ENCODE results near the gene TMEM171. TPM values are rescaled to one million over a fixed set of nuclear protein-coding genes. Genes with fewer than 3 reads are reported as not detected.

The TMEM171 gene
- total and polyA plus RNA-seq, 2 donors (not counting 1 experiment from before 2014, with no cell fraction given) = not detected

GRCh38 chr5:73130811-73131210 is 10.4 kb downstream of the TMEM171 start:
- POLR2A ChIA-PET = no interaction called here
- ATAC-seq (ENCODE audit: low read depth) = no peak

DNA sequence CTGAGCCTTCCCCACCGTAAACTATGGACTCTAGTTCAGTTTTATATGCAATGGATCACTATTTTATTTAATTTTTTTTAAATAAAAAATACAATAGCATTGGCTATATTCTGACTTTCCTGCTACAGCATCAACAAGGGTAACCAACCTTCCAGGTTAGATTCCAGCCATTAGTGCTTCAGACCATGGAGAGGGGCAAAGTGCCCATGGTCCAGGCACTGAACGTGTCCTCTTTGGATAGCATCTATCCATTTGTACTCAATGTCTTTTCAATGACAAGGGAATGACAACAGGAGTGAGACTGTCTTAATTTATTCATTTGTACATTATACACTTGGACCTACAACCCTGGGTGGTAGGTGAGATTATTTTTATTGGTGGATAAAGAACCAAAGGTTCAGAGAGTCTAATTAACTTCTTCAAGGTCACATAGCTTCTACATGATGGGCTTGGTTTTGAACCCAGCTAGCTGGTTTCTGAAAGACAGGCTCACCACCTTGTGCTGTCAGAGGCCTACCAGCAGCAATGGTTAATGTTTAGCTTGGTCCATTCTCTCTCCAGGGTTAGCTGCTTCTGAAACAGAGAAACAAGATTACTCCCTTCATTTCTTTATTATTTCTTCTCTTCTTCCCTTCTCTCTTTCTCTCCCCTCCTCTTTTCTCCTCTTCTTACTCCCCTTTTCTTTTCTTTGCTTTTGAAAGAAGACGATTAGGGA is 11.5 kb downstream of the TMEM171 start:
- Histone ChIP-seq H3K4me2 (replicated peaks; ENCODE audit: low read depth, low read length, poor library complexity, severe bottlenecking) (no peak overlapping the region), H4K20me1 (ENCODE audit: control insufficient read depth, insufficient read depth, low read length, poor library complexity, severe bottlenecking) (no peaks in the 10 kb centered on the region), H3K27ac (ENCODE audit: low read length in 2 of 2) (no peak overlapping the region), H3K36me3 (replicated peaks in 1 of 2; ENCODE audit: control extremely low read depth in 1 of 2, control insufficient read depth in 1 of 2, extremely low read depth in 1 of 2, insufficient read depth in 2 of 2, low read length in 1 of 2) (no peaks in the 10 kb centered on the region), H3K9ac (ENCODE audit: low read length) (no peak overlapping the region), H3K4me3 (ENCODE audit: control extremely low read depth in 1 of 5, extremely low read depth in 1 of 5, insufficient read depth in 1 of 5, low read depth in 2 of 5, low read length in 4 of 5) (no peak overlapping the region), H3K27me3 (replicated peaks in 1 of 4; ENCODE audit: control extremely low read depth in 1 of 4, control insufficient read depth in 3 of 4, insufficient read depth in 4 of 4, low read length in 3 of 4) (peaks cover 0 to 14% (median 6%) of the 10 kb centered on the region in 4 experiments), H3K4me1 (ENCODE audit: control insufficient read depth in 2 of 2, insufficient read depth in 2 of 2, low read length in 2 of 2) (no peaks in the 10 kb centered on the region), H3K79me2 (ENCODE audit: control insufficient read depth, insufficient read depth, low read length) (no peaks in the 10 kb centered on the region), H2AFZ (ENCODE audit: insufficient read depth, low read depth, low read length, poor library complexity, severe bottlenecking) (no peak overlapping the region), H3K9me3 (ENCODE audit: control extremely low read depth in 1 of 3, control insufficient read depth in 2 of 3, insufficient read depth in 1 of 3, low read length in 2 of 3) (peaks cover 0 to 8% (median 0%) of the 10 kb centered on the region in 3 donors)
- DNase-seq (no peak), ATAC-seq (ENCODE audit: low read depth) (no peak)
- Mint-ChIP-seq H3K27ac (no peak overlapping the region), H3K4me1 (no peaks in the 10 kb centered on the region), H3K4me3 (no peak overlapping the region), H3K27me3 (peaks cover 37% of the 10 kb centered on the region), H3K9me3 (ENCODE audit: insufficient read depth) (no peaks in the 10 kb centered on the region)
- TF ChIP-seq, protein P1, sequence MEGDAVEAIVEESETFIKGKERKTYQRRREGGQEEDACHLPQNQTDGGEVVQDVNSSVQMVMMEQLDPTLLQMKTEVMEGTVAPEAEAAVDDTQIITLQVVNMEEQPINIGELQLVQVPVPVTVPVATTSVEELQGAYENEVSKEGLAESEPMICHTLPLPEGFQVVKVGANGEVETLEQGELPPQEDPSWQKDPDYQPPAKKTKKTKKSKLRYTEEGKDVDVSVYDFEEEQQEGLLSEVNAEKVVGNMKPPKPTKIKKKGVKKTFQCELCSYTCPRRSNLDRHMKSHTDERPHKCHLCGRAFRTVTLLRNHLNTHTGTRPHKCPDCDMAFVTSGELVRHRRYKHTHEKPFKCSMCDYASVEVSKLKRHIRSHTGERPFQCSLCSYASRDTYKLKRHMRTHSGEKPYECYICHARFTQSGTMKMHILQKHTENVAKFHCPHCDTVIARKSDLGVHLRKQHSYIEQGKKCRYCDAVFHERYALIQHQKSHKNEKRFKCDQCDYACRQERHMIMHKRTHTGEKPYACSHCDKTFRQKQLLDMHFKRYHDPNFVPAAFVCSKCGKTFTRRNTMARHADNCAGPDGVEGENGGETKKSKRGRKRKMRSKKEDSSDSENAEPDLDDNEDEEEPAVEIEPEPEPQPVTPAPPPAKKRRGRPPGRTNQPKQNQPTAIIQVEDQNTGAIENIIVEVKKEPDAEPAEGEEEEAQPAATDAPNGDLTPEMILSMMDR (IDR thresholded peaks at IDR 0.05) = no peak
- no peak for TF ChIP-seq EZH2 (IDR thresholded peaks at IDR 0.05; ENCODE audit: borderline replicate concordance, insufficient read depth, low read depth, low read length, poor library complexity, severe bottlenecking)
- WGBS (ENCODE audit: insufficient coverage) = no CpG with 5 or more reads among the region's 3 CpGs
- ChIA-PET POLR2A (no interaction called here), CTCF (no interaction called here)
- intact Hi-C loops (cut with micrococcal nuclease) = no loop called here

More at GRCh38 chr5:73130811-73131210, 10.4 kb downstream of the TMEM171 start:
- intact Hi-C loops (cut with micrococcal nuclease) = no loop called here
- no peak for DNase-seq
- H4K20me1 ChIP-seq (ENCODE audit: control insufficient read depth, insufficient read depth, low read length, poor library complexity, severe bottlenecking) = no peaks in the 10 kb centered on the region
- H3K27ac ChIP-seq (ENCODE audit: low read length in 2 of 2) = no peak overlapping the region
- H3K27ac Mint-ChIP-seq = no peak overlapping the region
- H3K9me3 ChIP-seq (ENCODE audit: control extremely low read depth in 1 of 3, control insufficient read depth in 2 of 3, insufficient read depth in 1 of 3, low read length in 2 of 3) = peaks cover 0 to 3% (median 0%) of the 10 kb centered on the region in 3 donors
- H3K9ac ChIP-seq (ENCODE audit: low read length) = no peak overlapping the region
- H3K36me3 ChIP-seq (replicated peaks in 1 of 2; ENCODE audit: control extremely low read depth in 1 of 2, control insufficient read depth in 1 of 2, extremely low read depth in 1 of 2, insufficient read depth in 2 of 2, low read length in 1 of 2) = no peaks in the 10 kb centered on the region
- CTCF ChIA-PET = no interaction called here
- no peaks in the 10 kb centered on the region for H3K79me2 ChIP-seq (ENCODE audit: control insufficient read depth, insufficient read depth, low read length)
- no peak overlapping the region for H3K4me2 ChIP-seq (replicated peaks; ENCODE audit: low read depth, low read length, poor library complexity, severe bottlenecking)
- TF ChIP-seq, protein P1 (IDR thresholded peaks at IDR 0.05) = no peak
- TF ChIP-seq EZH2 (IDR thresholded peaks at IDR 0.05; ENCODE audit: borderline replicate concordance, insufficient read depth, low read depth, low read length, poor library complexity, severe bottlenecking) = no peak
- no peaks in the 10 kb centered on the region for H3K4me1 ChIP-seq (ENCODE audit: control insufficient read depth in 2 of 2, insufficient read depth in 2 of 2, low read length in 2 of 2)
- no peak overlapping the region for H2AFZ ChIP-seq (ENCODE audit: insufficient read depth, low read depth, low read length, poor library complexity, severe bottlenecking)
- H3K9me3 Mint-ChIP-seq (ENCODE audit: insufficient read depth) = no peaks in the 10 kb centered on the region
- H3K4me3 ChIP-seq (ENCODE audit: control extremely low read depth in 1 of 5, extremely low read depth in 1 of 5, insufficient read depth in 1 of 5, low read depth in 2 of 5, low read length in 4 of 5) = no peak overlapping the region
- H3K27me3 ChIP-seq (replicated peaks in 1 of 4; ENCODE audit: control extremely low read depth in 1 of 4, control insufficient read depth in 3 of 4, insufficient read depth in 4 of 4, low read length in 3 of 4) = peaks cover 0 to 14% (median 3%) of the 10 kb centered on the region in 4 experiments
- H3K27me3 Mint-ChIP-seq = peaks cover 45% of the 10 kb centered on the region
- no peaks in the 10 kb centered on the region for H3K4me1 Mint-ChIP-seq
- no CpG with 5 or more reads among the region's 1 CpG for WGBS (ENCODE audit: insufficient coverage)
- no peak overlapping the region for H3K4me3 Mint-ChIP-seq

Measured in B cell (primary cell).